Islet precursor cell (in vitro differentiated cells): ENCODE measurements around the gene KRT23.
"Not testable (repeated sequence)": the region's sequence is repeated elsewhere in the genome, so short reads cannot be mapped to it uniquely, and the experiment has no call there.

ENCODE experiments used
- DNase-seq: peaks from one replicate; pipeline ENCODE4 v3.0.0-alpha.2; 2018

Gene KRT23

DNA sequence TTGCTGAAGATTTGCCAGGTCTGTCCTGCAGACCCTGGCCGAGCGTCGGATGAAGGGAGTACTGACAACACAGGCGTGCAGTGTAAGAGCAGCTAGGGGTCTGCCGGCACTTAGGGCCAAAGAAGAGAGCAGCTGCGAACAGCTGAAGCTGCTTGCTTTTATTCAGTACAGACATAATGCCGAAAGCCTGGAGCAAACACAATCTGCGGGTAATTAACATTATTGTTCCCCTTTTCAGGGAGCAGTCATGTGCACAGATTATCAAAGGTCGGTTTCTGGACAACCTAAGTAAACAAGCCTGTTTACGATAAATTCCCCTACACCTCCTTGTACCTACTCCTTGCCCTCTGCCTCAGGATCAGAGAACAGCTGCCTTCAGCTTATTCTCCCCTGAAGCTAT, 12.0 kb upstream of the KRT23 start:
- peak; percentile 55 for DNase-seq

DNA sequence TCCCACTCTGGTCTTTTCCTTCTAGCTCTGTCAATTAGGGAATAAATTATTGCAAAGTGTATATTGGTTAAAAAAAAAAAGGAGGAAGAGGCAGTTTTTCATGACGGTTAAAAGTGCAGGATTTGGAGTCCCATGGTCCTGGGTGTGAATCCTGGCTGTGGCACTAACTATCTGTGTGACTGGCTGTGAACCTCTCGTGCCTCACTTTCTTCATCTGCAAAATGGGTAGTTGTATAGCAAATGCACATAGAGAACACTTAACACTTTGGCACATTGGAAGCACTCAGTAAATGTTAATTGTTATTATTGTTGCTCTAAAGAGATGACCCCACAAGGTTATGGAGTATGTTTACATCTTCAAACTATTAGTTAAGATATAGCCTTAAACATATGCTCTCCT, 10.5 kb upstream of the KRT23 start:
- DNase-seq, result no peak

DNA sequence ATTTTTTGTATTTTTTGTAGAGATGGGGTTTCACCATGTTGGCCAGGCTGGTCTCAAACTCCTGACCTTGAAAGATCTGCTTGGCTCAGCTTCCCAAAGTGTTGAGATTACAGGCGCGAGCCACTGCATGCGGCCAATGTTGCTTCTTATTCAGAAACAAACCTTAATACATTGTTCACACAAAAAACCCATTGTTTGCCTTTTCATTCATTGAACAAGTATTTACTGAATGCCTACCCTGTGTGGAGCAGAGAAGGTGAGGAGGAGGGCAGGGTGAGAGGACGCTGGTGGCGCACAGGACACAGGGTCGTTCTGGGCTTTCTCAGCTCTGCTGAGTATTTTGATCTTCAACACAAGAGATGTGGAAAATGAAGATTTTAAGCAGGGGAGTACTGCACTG, 8.0 kb upstream of the KRT23 start:
- DNase-seq, result peak; percentile 47

DNA sequence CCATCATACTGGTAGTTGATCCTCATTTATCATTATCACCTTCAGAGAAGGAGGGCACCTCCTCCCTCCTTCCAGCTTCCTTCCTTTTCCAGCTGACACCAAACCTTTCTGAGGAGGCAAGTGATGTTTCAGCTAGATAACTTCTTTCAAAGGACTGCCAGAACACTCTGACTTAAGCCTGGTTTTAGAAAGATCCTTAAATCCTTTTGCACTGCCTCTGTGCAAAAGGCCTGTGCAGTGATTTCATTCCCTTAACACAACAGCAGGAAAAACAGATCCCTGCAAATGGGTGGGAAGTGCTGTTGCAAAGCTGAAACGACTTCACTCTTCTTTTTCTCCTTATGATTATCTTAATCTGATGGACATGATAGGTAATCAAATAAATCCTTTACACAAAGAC, 7.1 kb upstream of the KRT23 start:
- DNase-seq, result peak; percentile 51

DNA sequence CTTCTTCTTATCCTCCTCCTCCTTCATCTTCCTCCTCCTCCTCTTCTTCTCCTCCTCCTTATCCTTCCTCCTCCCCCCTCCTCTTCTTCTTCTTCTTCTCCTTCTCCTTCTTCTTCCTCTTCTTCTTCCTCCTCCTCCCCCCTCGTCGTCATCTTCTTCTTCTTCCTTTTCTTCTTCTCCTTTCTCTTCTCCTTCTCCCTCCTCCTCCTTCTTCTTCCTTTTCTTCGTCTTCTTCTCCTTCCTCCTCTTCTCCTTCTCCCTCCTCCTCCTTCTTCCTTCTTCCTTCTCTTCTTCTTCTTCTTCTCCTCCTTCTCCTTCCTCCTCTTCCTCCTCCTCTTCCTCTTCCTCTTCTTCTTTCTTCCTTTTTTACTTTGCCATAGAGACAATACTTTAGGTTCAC, 5.1 kb upstream of the KRT23 start:
- no peak for DNase-seq

DNA sequence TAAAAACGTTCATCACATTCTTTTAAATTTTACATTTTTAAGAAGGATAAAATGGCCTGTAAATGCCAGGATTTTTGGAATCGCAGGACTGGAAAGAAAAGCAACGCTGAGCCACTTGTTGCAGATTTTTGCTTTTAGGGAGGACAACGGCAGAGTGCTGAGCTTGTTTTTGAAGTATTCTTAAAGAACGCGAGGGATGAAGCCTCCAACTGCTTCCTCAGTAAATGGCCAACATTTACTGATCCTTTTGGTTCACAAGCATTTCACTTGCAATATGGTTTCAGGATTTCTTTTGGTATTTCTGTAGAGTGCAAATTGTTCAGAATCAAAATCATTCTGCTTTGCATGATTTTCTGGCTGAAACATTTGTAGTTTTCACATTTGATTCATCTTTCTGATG, 2.8 kb upstream of the KRT23 start:
- peak; percentile 7 for DNase-seq

DNA sequence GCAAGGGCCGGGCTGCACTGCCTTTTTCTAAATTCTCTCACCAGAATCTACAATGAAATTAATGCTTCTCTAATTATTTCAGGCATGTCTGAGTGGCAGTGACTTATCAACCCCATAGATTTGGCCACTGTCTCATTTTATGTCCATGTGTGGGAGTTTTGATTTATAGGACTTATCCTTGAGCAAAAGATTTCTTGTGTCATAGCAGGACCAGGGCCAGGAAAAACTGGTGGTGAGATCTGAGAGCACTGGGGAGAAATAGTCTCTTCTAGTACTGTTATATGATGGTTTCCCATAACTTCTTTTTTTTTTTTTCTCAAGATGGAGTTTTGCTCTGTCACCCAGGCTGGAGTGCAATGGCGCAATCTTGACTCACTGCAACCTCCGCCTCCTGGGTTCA, 1.5 kb upstream of the KRT23 start:
- DNase-seq, result no peak

DNA sequence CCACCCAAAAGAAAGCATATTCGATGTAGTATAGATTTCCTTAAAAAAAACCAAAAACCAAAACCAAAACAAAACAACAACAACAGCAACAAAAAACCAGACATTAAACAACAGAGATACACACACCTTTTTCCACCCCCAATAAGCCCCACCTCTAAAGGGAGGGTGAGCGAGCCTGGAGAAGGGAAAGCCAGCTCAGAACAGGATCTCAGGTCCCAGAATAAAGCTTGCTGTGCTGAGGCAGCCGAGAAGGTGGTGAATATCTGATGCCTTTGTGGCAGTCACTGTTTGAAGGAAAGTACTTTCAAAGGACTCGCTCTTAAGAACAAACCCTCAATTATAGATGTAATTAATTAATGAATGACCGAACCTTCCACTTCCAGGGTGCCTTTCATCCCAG, 470 bp downstream of the KRT23 start:
- DNase-seq, result peak; percentile 68

DNA sequence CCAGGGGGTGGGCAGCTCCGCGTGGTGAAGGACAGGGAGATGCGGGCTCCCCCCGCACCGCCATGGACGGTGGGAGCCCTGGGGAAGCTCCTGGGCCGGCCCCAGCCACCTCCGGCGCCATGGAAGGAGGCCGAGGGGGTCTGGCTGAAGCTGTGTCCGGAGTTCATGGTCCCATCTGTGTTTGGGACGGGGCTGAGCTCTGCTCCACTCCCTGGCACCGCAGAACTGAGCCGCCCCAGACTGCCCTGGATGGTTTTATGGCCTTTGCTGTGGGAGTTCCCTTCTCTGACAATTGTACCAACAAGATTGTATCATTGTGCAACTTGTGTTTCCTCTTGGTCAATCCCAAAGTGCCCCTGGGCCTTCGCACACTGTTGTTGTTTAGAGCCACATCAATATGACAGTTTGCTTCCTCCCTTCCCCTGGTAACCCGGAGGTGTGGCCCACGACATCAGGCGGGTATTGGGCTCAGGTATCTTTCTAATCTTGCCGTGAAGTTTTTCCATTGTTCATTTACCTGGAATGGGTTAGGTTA, 942 bp downstream of the KRT23 start:
- DNase-seq, result peak; percentile 65

DNA sequence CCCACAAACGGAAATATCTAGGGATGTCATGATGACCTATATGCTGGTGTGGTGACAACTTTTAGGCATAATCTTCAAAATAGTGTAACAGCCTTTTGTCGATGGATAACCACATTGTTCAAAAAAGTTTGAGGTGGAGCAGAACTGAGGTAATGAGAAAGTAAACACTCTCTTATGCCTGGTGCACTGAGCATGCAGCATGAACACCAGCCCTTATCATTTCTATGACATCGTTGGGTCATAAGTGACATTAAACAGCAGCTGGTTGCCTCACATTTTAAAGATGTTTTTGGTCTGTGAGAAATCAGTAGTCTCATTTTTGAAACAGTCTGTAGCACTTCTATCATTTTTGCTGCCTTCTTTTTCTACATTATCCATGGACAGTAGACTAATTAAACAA, 1.8 kb downstream of the KRT23 start:
- DNase-seq, result peak; percentile 7

DNA sequence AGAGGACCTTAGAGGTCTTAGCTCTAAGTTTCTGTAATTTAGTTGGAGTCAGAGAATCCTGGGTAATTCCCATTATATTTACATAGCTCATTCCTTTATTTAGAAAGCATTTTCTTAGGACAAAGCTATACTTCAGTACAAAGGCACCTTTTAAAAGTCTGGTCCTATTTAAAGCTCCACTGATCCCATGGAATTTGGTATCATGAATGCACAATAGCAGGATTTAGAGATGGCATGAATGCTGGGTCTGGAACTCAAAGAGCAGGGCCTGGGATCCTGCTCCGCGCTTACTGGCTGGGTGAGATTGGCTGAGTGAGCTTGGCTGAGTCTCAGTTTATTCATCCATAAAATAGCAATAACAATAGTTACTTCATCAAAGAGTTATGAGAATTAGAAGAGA, 4.8 kb downstream of the KRT23 start:
- DNase-seq, result peak; percentile 37

DNA sequence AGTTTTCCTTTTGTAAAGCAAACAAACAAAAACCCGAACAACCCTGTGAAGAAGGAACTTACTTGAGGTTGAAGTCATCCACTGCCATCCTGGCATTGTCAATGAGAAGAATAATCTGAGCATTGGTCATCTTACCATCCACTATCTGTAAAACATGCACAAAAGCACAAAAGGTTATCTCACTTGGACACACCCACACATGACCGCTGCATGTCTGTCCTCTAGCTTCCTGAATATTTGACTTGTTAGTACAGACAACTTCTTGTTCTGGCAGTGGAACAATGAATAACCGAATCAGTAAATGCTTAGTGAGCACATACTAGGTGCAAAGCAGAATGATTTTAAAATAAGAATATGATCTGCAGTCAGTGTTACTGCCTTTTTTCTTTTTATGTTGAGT, 6.1 kb downstream of the KRT23 start:
- peak; percentile 33 for DNase-seq

DNA sequence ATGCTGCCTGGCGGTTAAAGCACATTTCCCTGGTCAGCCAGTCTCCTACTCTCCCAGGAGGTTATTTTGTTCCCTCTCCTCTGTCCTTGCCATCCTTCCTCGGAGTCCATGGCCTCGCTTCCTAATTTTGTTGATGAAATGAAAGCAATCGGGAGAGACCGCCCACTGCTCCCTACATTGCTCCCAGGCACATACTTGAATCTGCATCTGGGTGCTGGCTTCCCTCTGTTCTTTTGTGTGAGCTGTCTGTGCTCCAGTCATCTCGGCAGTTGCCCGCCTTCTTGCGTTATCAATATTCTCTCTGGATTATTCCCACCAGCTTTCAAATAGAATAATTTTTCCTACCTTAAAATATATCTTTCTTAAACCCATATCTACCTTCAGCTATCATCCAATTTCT, 11.1 kb downstream of the KRT23 start:
- peak; percentile 61 for DNase-seq

DNA sequence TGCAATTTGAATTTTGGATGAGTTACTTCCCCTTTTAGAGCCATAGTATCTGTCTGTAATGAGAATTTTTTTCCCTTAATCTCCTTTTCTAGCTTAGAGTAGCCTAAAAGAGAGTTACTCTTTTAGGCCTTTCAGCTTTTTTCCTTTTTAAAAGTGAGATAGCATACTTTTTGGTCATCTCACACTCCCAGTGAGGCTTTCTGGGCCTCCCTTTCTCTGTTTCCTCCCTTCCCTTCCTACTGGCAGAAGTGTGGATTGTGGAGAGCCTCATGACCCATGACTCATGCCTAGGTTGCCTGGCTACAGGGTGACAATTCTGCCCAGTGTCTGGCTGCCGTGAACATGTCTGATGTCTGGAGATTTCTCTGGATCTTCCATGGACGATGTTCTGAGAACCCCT, 15.2 kb downstream of the KRT23 start:
- DNase-seq, result peak; percentile 94

DNA sequence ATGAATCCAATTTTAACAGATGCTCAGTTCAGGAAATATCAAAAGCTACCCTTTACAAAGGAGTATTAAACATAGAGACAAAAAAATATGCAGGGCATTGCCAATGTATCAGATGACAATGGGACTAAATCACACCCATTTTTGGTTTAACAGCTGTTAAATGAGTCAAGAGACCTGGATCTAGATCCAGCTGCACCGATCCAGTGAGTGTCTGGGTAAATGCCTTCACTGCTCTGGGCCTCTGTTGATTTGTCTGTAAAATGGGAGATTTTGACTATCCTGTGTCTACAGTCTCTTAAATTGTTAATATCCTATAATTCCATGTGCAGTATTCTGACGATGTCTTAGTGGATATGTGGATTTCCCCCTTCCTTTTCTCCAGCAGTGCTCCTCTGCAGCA, 16.4 kb downstream of the KRT23 start:
- DNase-seq, result no peak

DNA sequence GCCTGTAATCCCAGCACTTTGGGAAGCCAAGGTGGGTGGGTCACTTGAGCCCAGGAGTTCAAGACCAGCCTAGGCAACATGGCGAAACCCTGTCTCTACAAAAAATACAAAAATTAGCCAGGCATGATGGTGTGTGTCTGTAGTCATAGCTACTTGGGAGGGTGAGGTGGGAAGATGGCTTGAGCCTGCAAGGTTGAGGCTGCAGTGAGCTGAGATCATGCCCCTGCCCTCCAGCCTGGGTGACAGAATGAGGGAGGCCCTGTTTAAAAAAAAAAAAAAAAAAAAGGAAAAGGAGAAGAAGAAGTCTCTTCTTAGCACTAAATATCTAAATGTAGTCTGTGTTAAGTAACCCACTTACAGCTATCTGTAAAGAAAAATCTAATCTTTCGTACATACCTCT, 20.3 kb downstream of the KRT23 start:
- DNase-seq, result not testable (repeated sequence)

DNA sequence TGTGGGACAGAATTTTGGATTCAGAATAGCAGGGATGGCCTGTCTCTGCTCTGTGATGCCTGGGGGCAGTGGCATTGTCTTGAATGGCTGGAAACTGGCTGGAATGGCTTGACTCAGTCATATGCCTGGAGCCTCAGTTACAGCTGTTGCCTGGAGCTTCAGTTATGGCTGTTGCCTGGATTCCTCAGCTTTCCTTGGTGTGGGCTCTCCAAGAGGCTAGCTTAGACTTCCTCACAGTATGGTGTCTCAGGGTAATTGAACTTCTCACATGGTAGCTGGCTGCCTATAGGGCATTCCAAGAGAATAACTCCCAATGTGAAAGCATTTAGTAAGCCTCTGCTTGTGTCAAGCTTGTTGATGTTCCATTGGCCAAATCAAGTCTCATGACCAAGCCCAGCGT, 21.1 kb downstream of the KRT23 start:
- DNase-seq, result peak; percentile 84

DNA sequence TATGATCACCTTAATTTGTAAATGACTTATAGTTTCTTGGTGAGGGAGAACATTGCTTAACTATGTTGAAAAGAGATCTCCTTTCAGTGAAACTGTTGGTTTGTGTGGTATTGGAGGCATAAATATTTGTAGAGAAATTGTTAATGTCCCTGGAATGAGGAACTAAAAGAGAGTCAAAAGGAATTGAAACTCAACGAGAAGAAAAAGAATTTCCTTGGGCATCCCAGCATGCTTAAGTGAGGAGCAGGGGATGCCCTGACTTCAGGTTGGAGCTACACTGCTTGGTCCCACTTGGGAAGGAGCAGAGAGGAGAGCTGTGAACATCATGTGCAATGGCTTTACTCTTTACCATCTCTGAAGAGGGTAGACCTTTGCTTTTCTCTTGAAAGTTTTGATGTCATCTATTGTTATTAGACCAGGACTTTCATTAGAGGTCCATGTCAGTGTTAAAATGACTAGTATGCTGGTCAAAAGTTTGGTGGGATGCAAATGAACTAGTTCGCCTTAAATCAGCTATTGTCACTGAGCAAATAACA, 21.7 kb downstream of the KRT23 start:
- no peak for DNase-seq

DNA sequence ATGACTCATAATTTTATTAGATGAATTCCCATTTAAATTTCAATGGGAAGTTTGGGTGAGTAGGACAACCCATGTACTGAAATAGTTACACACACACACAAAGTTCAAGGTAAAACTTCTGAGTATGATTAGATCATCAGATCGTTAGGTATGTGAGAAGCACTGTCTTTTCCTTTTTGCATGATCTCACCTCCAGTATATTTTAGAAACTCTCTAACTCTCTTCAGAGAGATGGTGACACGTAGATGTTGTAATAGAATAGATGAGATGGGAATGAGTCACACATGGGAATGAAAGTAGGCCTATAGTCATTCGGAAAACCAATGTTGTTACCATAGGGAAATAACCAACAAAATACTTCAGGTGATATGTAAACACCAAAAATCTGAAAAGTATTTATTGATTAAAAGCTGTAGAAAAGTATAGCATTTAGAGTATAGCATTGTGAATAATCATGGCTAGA, 22.2 kb downstream of the KRT23 start:
- no peak for DNase-seq

DNA sequence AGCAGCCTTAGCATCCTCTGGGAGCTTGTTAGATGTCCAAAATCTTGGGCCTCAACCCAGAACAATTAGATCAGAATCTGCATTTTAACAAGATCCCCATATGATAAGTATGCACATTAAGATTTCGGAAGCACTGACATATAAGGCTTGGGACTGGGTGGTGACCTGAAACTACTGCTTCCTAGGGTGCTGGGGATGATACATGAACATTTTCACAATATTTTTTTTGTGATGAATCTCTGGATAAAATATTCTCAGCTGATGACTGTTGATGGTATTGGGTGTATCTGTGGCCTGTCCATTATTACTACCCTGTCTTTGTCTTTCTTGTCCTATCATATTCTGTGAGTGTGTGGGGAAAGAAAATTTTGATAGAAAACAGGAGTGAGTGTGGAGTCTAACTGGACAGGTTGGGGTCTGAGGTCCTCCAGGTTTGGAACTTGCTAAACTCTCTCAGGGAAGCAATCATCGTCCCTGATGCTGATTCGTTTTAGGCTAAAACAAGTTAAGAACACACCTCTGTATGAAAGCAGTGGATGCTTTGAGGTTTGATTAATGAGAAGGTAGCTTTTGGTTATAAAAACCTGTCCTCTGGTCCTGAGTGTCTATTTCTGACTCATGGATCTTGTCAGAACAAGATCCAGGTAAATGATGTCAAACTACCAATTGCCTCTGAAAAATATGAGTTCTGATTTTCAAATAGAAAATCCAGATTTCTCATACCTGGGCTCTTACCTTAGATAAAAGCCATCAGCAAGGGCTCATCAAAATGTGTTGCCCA, 23.2 kb downstream of the KRT23 start:
- DNase-seq, result no peak

DNA sequence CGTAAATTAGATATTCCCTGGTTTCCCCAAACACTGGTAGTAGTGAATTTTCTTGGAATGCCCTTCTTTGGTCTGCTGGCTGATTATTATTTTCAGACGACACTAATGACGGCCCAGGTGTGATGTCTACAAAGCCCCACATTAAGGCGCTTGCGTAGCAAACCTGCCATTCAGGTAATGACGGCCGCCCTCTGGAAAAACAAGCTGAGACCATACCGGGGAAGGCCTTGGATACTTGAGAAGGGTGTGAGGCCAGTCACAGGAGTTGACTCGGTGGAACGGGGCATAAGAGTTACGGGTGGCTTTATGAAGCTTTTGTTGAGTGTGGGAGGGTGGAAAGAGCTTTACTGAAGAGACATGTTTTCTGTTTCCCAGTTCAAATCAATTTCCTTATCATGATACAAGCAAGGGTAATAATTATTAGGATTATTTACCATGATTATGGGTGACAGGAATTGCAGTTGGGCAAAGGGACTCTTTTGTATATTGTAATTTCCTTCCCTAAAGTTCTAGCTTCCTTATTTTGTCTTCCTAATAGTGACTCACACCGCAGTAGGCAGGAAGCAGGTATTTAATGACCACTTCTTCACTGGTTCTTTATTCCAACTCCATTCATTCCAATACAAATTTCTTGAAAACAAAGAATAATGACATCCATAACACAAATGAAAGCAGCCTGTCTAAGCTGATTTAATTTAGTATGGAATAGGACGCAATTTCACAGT, 24.8 kb downstream of the KRT23 start:
- DNase-seq, result no peak

DNA sequence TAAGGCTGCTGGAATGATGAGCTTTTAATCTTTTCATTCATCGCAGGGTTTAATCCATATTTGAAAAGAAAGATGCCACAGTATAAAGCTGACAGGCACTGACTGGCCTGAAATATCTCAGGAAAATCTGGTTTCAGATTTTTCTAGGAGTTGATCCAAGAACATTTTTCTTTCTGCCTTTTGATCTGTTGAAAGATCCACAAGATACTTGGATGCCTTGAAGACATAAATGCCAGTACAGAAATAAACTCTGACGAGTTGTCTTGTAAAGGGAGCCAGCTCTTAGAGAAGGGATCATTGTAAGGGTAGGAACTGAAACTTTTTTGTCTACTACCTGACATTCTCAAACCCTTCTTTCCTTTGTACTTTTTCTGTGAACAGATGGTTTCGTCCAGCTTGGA, 27.0 kb downstream of the KRT23 start:
- no peak for DNase-seq

DNA sequence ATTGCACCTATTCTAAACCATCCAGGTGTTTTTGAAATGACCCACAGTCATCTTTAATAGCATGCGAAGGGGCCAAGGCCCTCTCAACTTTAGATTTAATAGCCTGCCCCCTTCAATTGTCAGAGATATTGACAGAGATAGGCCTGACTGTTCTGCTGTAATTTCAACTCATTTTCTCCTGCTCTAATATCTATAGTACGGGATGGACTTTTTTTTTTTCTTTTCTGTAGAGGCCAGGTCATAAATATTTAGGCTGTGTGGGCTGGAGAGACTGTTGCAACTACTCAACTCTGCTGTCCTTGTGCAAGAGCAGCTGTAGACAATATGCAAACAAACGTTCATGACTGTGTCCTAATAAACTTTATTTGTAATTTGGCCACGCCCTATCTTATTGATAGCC, 27.7 kb downstream of the KRT23 start:
- no peak for DNase-seq

DNA sequence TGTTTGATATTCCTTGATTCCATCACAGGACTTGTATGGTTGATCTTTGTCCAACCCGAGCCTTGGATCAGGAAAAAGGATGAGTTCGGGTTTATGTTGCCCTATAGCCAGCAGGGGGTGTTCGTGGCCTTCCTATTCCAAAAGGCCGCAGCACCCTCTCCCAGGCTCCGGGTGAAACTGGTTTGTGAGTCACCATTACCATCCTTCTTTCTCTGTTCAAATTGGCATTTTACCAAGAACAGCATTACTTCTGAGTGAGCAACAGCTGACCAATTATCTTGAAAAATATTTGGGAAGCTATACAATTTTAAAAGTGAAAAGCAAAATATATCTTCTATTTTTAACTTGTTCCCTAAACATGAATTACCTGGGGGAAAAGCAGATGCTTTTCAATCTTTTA, 28.1 kb downstream of the KRT23 start:
- DNase-seq, result peak; percentile 93
